K562 (cell line): Measurements from ENCODE around the gene MESP1. TPM values are rescaled to one million over a fixed set of nuclear protein-coding genes. Genes with fewer than 3 reads are reported as not detected.

Experiments used
- ARID4B ChIP-seq: sonication (generic); formaldehyde crosslinking; IDR thresholded peaks from 2 replicates; pipeline ENCODE4 v1.8.0; 2022; ENCODE audit warnings: mild to moderate bottlenecking, missing genetic modification reagents
- C11orf30 ChIP-seq: fragments of 450-650 bp; IDR thresholded peaks from 2 replicates; pipeline ENCODE4 v1.6.1; 2016; ENCODE audit warnings: low read depth, mild to moderate bottlenecking
- CEBPG ChIP-seq, 3 experiments: fragments of 200-800 bp in 1 of 3; sonication (Bioruptor generic) in 1 of 3; sonication (generic) in 1 of 3; formaldehyde crosslinking in 1 of 3; IDR thresholded peaks in 2 of 3; conservative IDR thresholded peaks in 1 of 3; 2 replicates each; pipeline versions ENCODE4 v1.6.1 to v1.8.0; 2016 to 2022; ENCODE audit warnings: missing compliant biosample characterization in 2 of 3, missing genetic modification characterization in 2 of 3, mild to moderate bottlenecking in 1 of 3, missing genetic modification reagents in 1 of 3
- DACH1 ChIP-seq: fragments of 450-650 bp; IDR thresholded peaks from 2 replicates; pipeline ENCODE4 v1.6.1; 2018; ENCODE audit not compliant: partially characterized antibody
- HDAC6 ChIP-seq: IDR thresholded peaks from 2 replicates; pipeline ENCODE4 v1.6.1; 2012; ENCODE audit warnings: low read depth, mild to moderate bottlenecking, control low read depth, inconsistent platforms, low read length, moderate library complexity
- HNRNPLL ChIP-seq: fragments of 200-400 bp; formaldehyde crosslinking; IDR thresholded peaks from 2 replicates; pipeline ENCODE4 v1.6.1; 2017; ENCODE audit warnings: low read length, low read depth, mild to moderate bottlenecking; ENCODE audit not compliant: poor library complexity, severe bottlenecking
- HSF4 ChIP-seq: fragments of 250-450 bp; sonication (Bioruptor Pico); IDR thresholded peaks from 2 replicates; pipeline ENCODE4 v2.1.2; 2022; ENCODE audit warnings: mild to moderate bottlenecking, moderate library complexity, borderline replicate concordance
- MCM5 ChIP-seq: fragments of 450-650 bp; IDR thresholded peaks from 2 replicates; pipeline ENCODE4 v1.6.1; 2016; ENCODE audit warnings: low read depth
- MEF2D ChIP-seq: conservative IDR thresholded peaks from 2 replicates; pipeline ENCODE4 v1.6.1; 2016; ENCODE audit warnings: low read depth, missing genetic modification characterization, missing compliant biosample characterization
- NFE2 ChIP-seq: IDR thresholded peaks from 2 replicates; pipeline ENCODE4 v1.6.1; 2014; ENCODE audit warnings: antibody characterized with exemption, low read depth
- PRDM10 ChIP-seq: fragments of 450-650 bp; IDR thresholded peaks from 2 replicates; pipeline ENCODE4 v1.6.1; 2018; ENCODE audit not compliant: partially characterized antibody
- SPI1 ChIP-seq: IDR thresholded peaks from 2 replicates; pipeline ENCODE4 v1.6.1; 2011; ENCODE audit warnings: low read depth, low read length, control low read depth, borderline replicate concordance
- ZBED1 ChIP-seq: IDR thresholded peaks from 2 replicates; pipeline ENCODE4 v1.6.1; 2014
- polyA plus RNA-seq, 8 experiments: library from polyadenylated mRNA; depleted of rRNA in 4 of 8; stranded (reverse) in 5 of 8; unstranded in 3 of 8; fragments of >200 nt; fragmentation: Nextera tagmentation in 2 of 8; fragmentation: Illumina TruSeq in 1 of 8; extraction: Ambion mirVana in 2 of 8; extraction: Trizol in 1 of 8; gene quantifications; 2 replicates each; pipeline versions ENCODE4 v1.2.1 to v1.2.3, GENCODE V29; 2011 to 2014; ENCODE audit warnings: inconsistent platforms in 1 of 8, missing spikeins in 1 of 8
- total RNA-seq, 7 experiments: library from RNA; depleted of rRNA in 6 of 7; stranded (reverse); fragments of >200 nt in 6 of 7; fragmentation: Illumina TruSeq in 2 of 7; extraction: Trizol in 2 of 7; gene quantifications; 2 replicates each; pipeline versions ENCODE4 v1.2.1 to v1.2.3, GENCODE V29; 2011 to 2021; ENCODE audit warnings: low replicate concordance in 1 of 7

MESP1 gene
- total and polyA plus RNA-seq, 9 of the 15 experiments (the other 6 are each of a cell fraction or from before 2014, with no cell fraction given), result 0.14 to 1.1 (median 0.36) TPM; not detected in 4

- TF ChIP-seq HNRNPLL (no peak), PRDM10 (peak; percentile 82), ARID4B (CRISPR knock-in tag) (no peak), SPI1 (no peak), C11orf30 (peak; percentile 89), HDAC6 (no peak), MCM5 (no peak), ZBED1 (no peak), DACH1 (peak; percentile 89), NFE2 (peak; percentile 73), CEBPG (CRISPR knock-in tag; IDR thresholded peaks at IDR 0.05) (0 out of 2 replicates have a peak, but pooled peaks have one; percentile 21), CEBPG (tag; conservative IDR thresholded peaks at IDR 0.05 in 1 of 2, IDR thresholded peaks at IDR 0.05 in 1 of 2) (no peak), MEF2D (tag) (no peak), HSF4 (CRISPR knock-in tag) (no peak)
Measured at GRCh38 chr15:89772932-89773583, 22.0 kb upstream of the MESP1 start (continued).
